NCI-H2227 (cell line): ENCODE results near the gene PHKG1.
"Not testable (repeated sequence)": the region's sequence is repeated elsewhere in the genome, so short reads cannot be mapped to it uniquely, and the experiment has no call there.

Experiments
- DNase-seq: peaks from one replicate; lab custom pipeline; 2025; ENCODE audit not compliant: unreplicated experiment; lab: John Stamatoyannopoulos, UW

PHKG1 gene

GRCh38 chr7:56092789-56093531, at the start of gene PHKG1:
Gene PHKG1, minus strand, starts transcription at chr7:56092952. Its CDS starts 4,011 bp downstream, at chr7:56088941.
- no peak for DNase-seq

DNA sequence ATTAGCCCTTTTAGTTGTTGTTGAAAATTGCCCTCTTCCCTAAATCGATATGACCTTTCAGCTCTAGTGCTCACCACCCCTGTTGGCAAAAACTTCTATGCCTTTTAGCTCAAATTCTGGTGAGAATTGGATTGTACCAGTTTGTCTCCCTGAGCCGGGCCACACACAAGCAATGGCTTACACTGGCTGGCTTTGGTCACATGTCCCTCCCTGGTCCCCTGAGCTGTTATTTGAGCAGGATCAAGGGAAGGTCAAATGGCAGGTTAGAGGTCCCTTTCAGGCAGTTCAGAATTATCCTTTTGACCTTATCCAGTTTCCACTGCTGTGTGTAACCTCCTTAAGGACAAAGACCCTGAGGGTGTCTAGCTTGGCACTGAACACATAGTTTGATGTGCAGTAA, 38.3 kb upstream of the PHKG1 start:
- DNase-seq = not testable (repeated sequence)

DNA sequence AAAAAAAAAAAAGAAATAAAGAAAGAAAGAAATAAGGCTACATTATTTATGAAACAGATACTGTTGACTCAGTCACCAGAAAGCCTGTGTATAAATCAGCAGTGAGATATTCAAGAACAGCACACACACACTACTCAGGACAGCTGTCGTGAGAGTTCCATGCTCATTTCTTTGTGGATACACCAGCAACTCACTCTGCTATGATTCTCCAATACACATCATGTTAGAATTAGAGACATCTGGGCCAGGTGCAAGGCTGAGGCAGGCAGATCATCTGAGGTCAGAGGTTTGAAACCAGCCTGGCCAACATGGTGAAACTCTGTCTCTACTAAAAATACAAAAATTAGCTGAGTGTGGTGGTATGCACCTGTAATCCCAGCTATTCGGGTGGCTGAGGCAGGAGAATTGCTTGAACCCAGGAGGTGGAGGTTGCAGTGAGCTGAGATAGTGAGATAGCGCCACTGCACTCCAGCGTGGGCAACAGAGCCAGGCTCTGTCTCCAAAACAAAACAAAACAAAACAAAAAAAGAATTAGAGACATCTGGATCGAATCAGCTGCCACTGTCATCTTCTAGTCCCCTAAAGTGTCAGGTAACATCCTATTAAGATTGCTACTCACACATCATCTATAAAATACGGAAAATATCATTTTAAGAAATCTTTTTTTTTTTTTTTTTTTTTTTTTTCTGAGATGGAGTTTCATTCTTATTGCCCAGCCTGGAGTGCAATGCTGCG, 34.7 kb upstream of the PHKG1 start:
- DNase-seq = no peak

DNA sequence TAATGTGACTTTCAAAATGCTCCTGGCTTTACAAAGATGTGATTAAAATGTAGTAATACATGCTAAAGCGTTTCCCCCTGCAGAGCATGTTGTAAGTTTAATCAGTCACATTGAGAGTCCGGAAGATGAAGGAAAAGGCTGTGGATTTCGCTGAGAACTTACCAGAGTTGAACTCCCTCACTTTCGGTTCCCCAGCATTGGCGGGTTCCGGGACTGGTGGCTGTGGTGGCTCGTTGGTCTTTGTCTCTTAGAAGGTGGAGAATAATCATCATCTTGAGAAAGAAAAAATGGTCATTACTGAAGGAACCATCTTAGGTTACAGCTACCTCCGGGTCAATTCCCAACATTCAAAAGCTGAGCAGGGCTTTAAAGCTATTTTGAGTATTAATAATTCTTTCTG, 33.1 kb upstream of the PHKG1 start:
- DNase-seq = no peak

- DNase-seq = no peak
Measured at GRCh38 chr7:56124981-56125380, 32.2 kb upstream of the PHKG1 start.

GRCh38 chr7:56121440-56121839, 28.7 kb upstream of the PHKG1 start:
- no peak for DNase-seq

DNA sequence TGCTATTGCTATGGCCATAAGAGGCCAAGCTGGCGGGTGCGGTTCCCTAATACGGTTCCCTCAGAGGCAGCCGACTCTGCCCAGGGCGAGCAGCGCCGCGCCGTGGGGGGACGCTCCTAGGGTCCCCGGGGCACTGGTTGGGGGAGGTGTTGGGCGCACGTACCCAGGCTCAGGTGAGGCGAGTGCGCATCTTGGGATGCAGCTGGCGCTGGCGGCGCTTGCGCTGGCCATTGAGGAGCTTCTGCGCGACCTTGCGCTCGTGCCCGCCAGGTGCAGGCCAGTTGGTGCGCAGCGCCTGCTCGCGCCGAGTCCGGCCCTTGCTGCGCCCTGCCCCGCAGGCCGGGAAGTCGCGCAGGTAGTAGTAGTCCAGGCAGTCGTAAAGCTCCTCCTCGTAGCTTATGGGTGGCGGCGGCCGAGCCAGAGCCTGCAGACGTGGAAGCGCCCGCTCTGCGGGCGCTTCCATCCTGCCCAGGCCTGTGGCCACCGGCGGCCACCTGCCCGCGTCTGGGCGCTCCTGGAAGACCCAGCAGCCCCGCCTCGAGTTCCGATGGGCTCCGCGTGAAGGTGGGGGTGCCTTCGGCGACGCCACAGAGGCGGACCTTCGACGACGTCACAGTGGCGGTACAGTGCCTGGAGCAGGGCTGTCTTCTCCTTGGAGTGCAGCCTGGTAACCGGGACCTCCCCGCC, 23.2 kb upstream of the PHKG1 start, which contains the start of gene NUPR2:
NUPR2 (minus strand) TSS at position 566 of the 687 bp plus-strand sequence; CDS start at position 463, 103 bp downstream.
- DNase-seq = no peak

GRCh38 chr7:56112244-56112643, 19.5 kb upstream of the PHKG1 start:
- not testable (repeated sequence) for DNase-seq

DNA sequence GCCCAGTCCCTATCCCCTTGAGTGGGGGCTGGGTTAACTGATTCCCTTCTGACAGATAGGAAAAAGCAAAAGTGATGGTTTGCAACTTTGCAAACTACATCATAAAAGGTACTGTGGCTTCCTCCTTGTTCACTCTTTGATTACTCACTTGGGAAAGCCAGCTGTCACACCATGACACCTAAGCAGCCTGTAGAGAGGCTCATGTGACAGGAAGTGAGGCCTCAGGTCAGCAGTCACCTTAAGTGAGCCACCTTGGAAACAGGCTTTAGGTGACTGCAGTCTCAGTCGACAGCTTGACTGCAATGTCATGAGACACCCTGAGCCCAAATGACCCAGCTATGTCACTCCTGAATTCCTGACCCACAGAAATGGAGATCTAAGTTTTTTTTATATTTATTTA, 17.9 kb upstream of the PHKG1 start:
- no peak for DNase-seq

- no peak for DNase-seq
Measured at GRCh38 chr7:56107954-56108258, 15.2 kb upstream of the PHKG1 start.

GRCh38 chr7:56106108-56107073, 13.6 kb upstream of the PHKG1 start, which contains the start of gene CHCHD2:
Gene CHCHD2, minus strand, starts transcription at chr7:56106476. Its CDS starts 63 bp downstream, at chr7:56106413.
- DNase-seq = peak; percentile 97

DNA sequence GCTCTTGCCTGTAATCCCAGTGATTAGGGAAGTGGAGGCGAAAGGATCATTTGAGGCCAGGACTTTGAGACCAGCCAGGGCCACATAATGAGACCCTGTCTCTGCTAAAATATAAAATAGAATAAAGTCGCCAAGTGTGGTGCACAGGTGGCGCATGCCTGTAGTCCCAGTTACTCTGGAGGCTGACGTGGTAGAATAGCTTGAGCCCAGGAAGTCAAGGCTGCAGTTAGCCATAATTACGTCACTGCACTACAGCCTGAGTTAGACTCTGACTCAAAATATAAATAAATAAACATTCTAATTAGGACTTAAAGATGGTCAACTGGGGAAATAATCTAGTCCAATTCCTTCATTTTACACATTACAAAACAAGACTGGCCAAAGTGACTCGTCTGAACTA, 12.8 kb upstream of the PHKG1 start:
- DNase-seq = peak; percentile 20

DNA sequence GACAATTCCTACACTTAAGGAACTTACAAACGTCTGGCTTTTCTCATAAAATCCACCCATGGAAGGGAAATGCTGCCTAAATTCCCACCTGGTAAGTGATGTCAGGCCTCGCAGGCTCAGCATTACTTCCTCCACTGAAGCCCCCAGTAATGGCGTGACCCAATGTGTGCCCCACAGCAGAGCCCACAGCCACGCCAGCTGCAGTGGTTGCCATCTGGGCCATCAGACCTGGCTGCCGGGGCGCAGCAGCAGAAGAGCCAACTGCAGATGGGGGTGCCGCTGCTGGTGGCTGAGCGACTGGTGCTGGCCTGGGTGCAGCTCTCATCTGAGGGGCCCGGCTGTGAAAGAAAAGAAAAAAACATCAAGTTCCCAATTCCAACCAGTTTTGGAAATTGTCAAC, 11.4 kb upstream of the PHKG1 start:
- DNase-seq = not testable (repeated sequence)

- DNase-seq = no peak
Measured at GRCh38 chr7:56099653-56100052, 6.9 kb upstream of the PHKG1 start.

DNA sequence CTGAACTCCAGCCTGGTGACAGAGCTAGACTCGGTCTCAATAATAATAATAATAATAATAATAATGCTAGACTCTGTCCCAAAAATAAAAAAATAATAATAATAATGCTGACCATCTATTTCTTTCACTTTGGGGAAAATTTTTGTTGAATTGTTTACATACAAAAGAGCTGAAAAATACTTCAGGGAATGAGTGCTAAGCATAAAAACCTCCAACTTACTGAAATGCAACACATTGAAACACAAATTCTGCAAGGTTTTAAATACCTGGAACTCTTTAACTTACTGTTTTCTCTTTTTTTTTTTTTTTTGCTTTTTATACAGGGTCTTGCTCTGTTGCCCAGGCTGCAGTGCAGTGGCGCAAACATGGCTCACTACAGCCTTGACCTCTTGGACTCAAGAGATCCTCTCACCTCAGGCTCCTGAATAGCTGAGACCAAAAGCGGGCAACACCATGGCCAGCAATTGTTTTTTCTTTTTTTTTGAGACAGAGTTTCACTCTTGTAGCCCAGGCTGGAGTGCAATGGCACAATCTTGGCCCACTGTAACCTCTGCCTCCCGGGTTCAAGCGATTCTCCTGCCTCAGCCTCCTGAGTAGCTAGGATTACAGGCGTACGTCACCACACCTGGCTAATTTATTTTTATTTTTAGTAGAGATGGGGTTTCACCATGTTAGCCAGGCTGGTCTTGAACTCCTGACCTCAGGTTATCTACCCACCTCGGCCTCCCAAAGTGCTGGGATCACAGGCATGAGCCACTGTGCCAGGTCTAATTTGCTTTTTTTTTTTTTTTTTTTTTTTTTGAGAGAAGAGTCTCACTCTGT, 5.6 kb upstream of the PHKG1 start:
- DNase-seq = not testable (repeated sequence)

DNA sequence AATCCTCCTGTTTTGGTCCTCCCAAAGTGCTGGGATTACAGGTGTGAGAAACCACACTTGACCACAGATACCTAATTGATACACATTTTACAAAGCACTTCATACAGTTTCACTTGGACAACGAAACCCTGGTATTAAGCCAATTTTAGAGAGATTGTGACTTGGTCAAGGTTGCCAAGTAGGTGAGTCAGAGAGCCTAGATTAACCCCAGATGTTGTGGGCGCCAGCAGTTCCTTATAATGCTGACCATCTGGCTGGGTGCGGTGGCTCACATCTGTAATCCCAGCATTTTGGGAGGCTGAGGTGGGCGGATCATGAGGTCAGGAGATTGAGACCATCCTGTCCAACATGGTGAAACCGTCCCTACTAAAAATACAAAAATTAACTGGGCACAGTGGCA, 4.9 kb upstream of the PHKG1 start:
- no peak for DNase-seq

- not testable (repeated sequence) for DNase-seq
Measured at GRCh38 chr7:56092388-56092787, 364 bp downstream of the PHKG1 start.

GRCh38 chr7:56091591-56091990, 1.2 kb downstream of the PHKG1 start:
- no peak for DNase-seq

DNA sequence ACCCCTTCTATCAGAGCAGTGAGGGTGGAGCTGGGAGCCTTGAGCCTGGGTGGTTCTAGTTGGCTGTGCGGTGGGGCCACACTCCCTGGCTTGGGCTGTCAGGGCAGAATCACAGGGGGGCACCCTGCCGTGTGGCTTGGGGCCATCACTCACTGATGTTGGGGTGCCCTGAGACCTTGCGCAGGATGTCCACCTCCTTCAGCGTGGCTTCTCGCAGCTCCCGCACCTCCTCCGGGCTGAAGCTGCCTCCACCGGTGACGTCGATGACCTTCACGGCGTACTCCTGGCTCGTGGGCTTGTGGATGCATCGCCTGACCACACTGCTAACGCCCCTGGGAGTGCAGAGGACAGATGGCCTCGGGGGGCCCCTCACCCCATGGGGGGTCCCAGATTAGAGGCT, 5.3 kb downstream of the PHKG1 start:
- no peak for DNase-seq

- DNase-seq = no peak
Measured at GRCh38 chr7:56086761-56087160, 6.0 kb downstream of the PHKG1 start.
